NCI-H82 treated with DMSO at 0.1 percent for 48 hours (cell line): Measurements from ENCODE around the gene TXNL1.
A peak's percentile ranks its signal among the peaks of the same experiment; 100 is the strongest.

Experiments used
- DNase-seq: peaks from one replicate; lab custom pipeline; 2025; ENCODE audit not compliant: unreplicated experiment; lab: John Stamatoyannopoulos, UW

Gene TXNL1

DNA sequence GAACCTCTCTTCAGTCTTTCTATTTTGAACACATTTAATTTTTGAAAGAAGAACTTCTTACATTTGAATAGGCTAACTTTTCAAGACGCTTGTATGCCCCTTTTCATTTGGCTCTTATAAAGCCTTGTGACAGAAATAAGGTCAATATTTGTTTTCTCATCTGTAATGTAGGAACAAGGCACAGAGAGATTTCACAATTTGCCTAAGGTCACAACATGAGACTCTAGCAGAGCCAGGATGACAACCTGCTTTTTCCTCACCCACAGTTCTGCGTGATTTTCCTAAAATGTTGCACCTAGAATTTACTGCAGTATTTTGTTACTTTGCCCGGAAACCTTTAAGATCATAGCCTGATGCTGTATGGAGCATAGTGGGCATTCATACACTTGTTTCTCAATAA is 67.4 kb downstream of the TXNL1 start:
- DNase-seq: no peak

DNA sequence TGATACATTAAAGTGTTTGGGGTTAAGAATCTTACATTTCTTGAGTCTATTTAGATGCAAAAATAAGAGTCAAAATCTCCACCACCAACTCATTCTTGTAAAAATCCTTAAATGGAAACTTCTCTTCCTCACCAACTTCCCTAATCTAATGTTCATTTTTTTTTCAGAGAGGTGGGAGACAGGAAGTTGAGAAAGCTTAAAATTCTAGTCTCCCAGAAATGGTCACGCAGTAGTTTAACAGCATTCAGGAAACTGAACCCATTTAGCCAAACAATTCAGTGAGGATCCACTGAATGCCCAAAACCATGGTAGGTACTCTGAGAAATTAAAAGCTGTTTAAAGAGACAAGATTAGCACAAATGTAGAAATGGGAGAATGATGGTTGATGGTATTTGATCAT is 69.0 kb downstream of the TXNL1 start:
- no peak for DNase-seq

GRCh38 chr18:56568986-56569385 is 69.4 kb downstream of the TXNL1 start:
- no peak for DNase-seq

- DNase-seq: peak; percentile 2
Measured at GRCh38 chr18:56565551-56566345, 72.6 kb downstream of the TXNL1 start.

GRCh38 chr18:56565046-56565445 is 73.3 kb downstream of the TXNL1 start:
- DNase-seq: no peak

GRCh38 chr18:56563568-56563967 is 74.8 kb downstream of the TXNL1 start:
- DNase-seq: peak; percentile 3

DNA sequence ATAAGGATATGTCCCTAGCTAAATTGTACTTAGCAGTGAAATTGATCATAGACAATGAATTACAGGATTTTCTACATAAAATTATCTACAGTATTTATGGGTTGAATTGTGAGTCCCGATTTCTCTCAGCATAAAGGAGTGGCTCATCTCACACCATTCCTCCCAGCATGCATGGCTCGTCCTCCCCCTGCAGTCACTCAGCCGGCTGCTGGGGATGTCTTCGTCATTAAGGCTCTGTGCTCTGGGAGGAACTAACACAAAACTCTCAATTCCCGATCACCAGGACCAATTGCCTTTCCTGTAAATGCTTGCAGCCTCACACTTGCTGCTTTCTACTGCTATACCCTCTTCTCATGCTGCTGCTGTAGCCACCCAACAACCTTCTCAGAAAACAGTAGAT is 75.9 kb downstream of the TXNL1 start:
- no peak for DNase-seq

- no peak for DNase-seq
Measured at GRCh38 chr18:56560992-56561391, 77.4 kb downstream of the TXNL1 start.

DNA sequence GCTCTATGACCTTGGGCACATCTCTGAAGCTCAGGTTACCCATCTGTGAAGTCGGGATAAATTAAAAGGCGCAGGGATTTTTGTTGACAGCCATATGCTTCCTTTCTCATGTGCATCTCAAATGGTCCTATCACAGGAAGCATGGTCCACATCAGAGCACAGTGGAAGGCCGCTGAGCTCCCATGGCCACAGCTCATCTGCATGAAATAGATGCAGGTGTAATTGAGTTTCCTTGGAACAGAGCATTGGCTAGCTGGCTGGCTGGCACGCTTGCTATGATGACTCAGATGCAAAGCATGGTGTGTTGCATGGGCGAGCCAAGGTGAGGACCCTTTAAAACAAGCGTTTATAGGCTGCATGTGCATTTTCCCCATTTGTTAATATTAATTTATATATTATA is 79.3 kb downstream of the TXNL1 start:
- no peak for DNase-seq

GRCh38 chr18:56556907-56557306 is 81.5 kb downstream of the TXNL1 start:
- DNase-seq: no peak

- DNase-seq: no peak
Measured at GRCh38 chr18:56550121-56550520, 88.3 kb downstream of the TXNL1 start.
